ENCODE data around the gene RGS10. TPM values are rescaled to one million over a fixed set of nuclear protein-coding genes. Genes with fewer than 3 reads are reported as not detected.

RGS10 gene
- total RNA-seq, 1 donor from 2014 or later, result 26.5 TPM

GRCh38 chr10:119497243-119497642, 45.3 kb downstream of the RGS10 start:
- no peak for DNase-seq (ENCODE audit: low read depth)

GRCh38 chr10:119496273-119496672, 46.2 kb downstream of the RGS10 start:
- peak; percentile 69 for DNase-seq (ENCODE audit: low read depth)

- DNase-seq (ENCODE audit: low read depth), result no peak
These were observed 47.0 kb downstream of the RGS10 start for GRCh38 chr10:119495545-119495944.

DNA sequence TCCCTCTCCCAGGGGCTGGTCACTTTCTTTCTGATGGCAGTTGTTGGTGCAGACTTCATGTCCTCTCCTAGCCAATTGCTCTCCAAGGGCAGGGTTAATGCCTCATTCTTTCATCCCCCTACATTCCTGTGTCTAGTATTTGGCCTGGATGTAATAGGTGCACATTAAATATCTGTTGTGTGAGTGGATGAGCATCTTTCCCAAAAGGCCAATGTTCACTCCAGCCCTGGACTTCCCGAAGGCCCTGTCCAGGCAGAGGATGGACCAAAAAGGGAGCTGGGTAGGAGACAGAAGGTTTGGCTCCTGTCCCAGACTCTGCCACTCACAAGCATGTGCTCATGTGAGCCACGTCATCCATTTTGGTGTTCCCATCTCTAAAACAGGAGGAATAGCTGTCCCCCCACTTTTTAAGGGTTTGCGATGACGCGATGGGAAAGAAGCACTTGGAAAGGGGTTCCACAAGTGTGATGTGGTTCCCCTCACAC, 47.5 kb downstream of the RGS10 start:
- DNase-seq (ENCODE audit: low read depth), result no peak

GRCh38 chr10:119494236-119495020, 48.1 kb downstream of the RGS10 start:
- no peak for DNase-seq (ENCODE audit: low read depth)

- no peak for DNase-seq (ENCODE audit: low read depth)
These were observed 49.4 kb downstream of the RGS10 start for GRCh38 chr10:119493155-119493554.

- DNase-seq (ENCODE audit: low read depth), result no peak
These were observed 50.4 kb downstream of the RGS10 start for GRCh38 chr10:119491966-119492757.

GRCh38 chr10:119489991-119490326, 52.6 kb downstream of the RGS10 start:
- DNase-seq (ENCODE audit: low read depth), result no peak

- DNase-seq (ENCODE audit: low read depth), result no peak
These were observed 53.8 kb downstream of the RGS10 start for GRCh38 chr10:119488675-119489074.

DNA sequence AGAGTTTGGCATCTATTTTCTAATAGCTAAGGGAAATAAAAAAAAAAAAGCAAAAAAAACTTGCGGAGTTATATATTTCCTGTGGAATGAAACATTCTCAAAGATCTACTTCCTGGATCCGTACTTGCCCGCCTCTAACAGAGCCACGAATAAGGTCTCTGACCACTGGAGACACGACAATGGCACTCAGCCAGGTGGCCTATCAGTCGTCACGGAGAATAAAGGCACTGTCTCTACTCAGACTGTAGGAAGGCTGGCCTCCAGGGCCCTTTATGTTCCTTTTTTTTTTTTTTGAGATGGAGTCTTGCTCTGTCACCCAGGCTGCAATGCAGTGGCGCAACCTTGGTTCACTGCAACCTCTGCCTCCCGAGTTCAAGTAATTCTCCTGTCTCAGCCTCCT, 58.7 kb downstream of the RGS10 start:
- DNase-seq (ENCODE audit: low read depth), result no peak

DNA sequence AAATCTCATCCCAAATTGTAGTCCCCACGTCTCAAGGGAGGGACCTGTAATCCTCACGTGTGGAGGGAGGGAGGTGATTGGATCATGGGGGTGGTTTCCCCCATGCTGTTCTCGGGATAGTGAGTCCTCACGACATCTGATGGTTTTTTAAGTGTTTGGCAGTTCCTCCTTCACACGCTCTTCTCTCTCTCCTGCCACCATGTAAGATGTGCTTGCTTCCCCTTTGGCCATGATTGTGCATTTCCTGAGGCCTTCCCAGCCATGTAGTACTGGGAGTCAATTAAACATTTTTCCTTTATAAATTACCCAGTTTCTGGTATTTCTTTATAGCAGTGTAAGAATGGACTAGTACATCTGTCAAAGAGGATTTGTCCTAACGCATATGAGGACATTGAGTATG, 59.5 kb downstream of the RGS10 start:
- no peak for DNase-seq (ENCODE audit: low read depth)

GRCh38 chr10:119481781-119482426, 60.6 kb downstream of the RGS10 start:
- DNase-seq (ENCODE audit: low read depth), result no peak

- DNase-seq (ENCODE audit: low read depth), result no peak
These were observed 61.9 kb downstream of the RGS10 start for GRCh38 chr10:119480667-119481066.

GRCh38 chr10:119479532-119479931, 63.0 kb downstream of the RGS10 start:
- DNase-seq (ENCODE audit: low read depth), result no peak

DNA sequence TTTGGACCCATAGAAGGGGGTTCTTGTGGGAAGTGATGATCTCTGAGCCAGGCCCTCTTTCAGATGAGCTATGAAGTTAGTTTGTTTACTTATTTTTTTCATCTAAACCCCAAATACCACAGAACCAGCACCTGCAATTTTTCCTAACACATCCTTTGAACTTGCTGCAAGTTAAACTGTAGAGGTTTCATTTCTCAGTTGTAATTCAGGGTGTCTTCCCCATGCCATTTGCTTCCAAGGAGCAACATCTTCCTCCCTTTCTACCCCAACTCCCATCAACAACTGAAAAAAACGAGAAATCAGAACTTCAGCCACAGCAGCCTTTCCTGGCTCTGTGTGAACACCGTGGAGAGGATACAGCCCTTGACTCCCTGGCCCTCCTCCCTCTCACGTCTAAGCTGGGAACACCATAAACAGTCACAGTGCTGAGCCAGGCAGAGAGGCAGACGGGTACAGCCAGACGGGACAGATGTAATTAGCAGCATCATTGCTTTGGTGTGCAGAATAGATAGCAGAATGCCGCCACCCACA, 63.6 kb downstream of the RGS10 start:
- DNase-seq (ENCODE audit: low read depth), result no peak

GRCh38 chr10:119478111-119478802, 64.3 kb downstream of the RGS10 start:
- DNase-seq (ENCODE audit: low read depth), result no peak

GRCh38 chr10:119477444-119477843, 65.1 kb downstream of the RGS10 start:
- DNase-seq (ENCODE audit: low read depth), result no peak

DNA sequence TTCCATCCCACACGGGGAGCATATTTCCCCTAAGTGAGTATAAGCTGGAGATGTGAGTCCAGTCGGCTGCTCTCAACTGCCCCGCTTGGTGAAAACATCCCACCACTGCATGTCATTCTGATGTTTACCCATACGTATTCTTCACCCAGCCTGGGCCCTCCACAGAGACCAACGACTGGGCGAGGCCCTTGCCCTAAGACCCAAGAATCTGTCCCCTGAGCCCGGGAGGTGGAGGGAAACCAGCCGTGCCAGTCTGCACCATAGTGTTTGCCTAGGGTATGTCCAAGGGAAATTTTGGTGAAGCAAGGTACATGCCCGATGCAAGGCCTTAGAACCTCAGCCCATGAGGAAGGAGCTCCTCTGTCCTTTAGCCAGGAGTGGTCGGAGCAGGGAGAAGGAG, 67.9 kb downstream of the RGS10 start:
- no peak for DNase-seq (ENCODE audit: low read depth)

DNA sequence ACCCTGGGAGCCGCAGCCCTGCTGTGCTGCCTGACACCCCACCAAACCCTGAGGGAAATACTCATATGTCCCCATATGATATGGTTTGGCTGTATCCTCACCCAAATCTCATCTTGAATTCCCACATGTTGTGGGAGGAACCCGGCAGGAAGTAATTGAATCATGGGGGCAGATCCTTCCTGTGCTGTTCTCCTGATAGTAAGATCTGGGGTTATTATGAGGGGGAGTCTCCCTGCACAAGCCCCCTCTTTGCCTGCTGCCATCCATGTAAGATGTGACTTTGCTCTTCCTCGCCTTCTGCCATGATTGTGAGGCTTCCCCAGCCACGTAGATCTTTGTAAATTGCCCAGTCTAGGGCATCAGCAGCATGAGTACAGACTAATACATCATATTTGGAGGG, 68.7 kb downstream of the RGS10 start:
- DNase-seq (ENCODE audit: low read depth), result no peak

GRCh38 chr10:119470920-119471702, 71.4 kb downstream of the RGS10 start:
- DNase-seq (ENCODE audit: low read depth), result no peak

DNA sequence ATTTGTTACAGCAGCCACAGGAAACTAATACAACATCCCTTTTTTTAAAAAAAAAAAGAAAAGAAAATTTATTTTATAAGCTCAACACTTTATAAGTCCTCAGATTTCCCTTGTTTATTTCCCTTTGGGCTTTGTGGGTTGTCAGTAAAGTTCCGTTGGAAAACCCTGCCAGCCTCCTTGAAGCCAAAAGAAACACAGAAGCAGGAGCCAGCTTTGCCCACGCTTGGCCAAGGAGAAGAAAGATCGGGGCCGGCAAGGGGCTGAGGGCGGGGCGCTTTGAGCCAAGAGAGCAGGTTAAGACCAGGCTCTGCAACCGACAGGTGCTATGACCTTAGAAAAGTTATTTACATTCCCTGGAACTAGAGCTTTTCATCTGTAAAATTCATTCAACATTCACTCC, 72.7 kb downstream of the RGS10 start:
- DNase-seq (ENCODE audit: low read depth), result no peak
